ENCODE results near the gene SACS.
"Not testable (repeated sequence)": the region's sequence is repeated elsewhere in the genome, so short reads cannot be mapped to it uniquely, and the experiment has no call there.

SACS gene

GRCh38 chr13:23455401-23456185 is 22.1 kb upstream of the SACS start:
- no peak for DNase-seq (ENCODE audit: low read depth in 2 of 2, low spot score in 1 of 2)

GRCh38 chr13:23453132-23453531 is 19.6 kb upstream of the SACS start:
- DNase-seq (ENCODE audit: low read depth in 2 of 2, low spot score in 1 of 2): no peak

GRCh38 chr13:23450340-23451046 is 17.0 kb upstream of the SACS start:
- no peak for DNase-seq (ENCODE audit: low read depth in 2 of 2, low spot score in 1 of 2)

- no peak for DNase-seq (ENCODE audit: low read depth in 2 of 2, low spot score in 1 of 2)
Measured at GRCh38 chr13:23449398-23450162, 16.1 kb upstream of the SACS start.

GRCh38 chr13:23447927-23448326 is 14.4 kb upstream of the SACS start:
- no peak for DNase-seq (ENCODE audit: low read depth in 2 of 2, low spot score in 1 of 2)

GRCh38 chr13:23445794-23446193 is 12.3 kb upstream of the SACS start:
- no peak for DNase-seq (ENCODE audit: low read depth in 2 of 2, low spot score in 1 of 2)

GRCh38 chr13:23443878-23444277 is 10.4 kb upstream of the SACS start:
- no peak for DNase-seq (ENCODE audit: low read depth in 2 of 2, low spot score in 1 of 2)

GRCh38 chr13:23443110-23443509 is 9.6 kb upstream of the SACS start:
- DNase-seq (ENCODE audit: low read depth in 2 of 2, low spot score in 1 of 2): no peak

GRCh38 chr13:23440821-23441618 is 7.5 kb upstream of the SACS start:
- no peak for DNase-seq (ENCODE audit: low read depth in 2 of 2, low spot score in 1 of 2)

GRCh38 chr13:23440324-23440723 is 6.8 kb upstream of the SACS start:
- DNase-seq (ENCODE audit: low read depth in 2 of 2, low spot score in 1 of 2): not testable (repeated sequence)

- no peak for DNase-seq (ENCODE audit: low read depth in 2 of 2, low spot score in 1 of 2)
Measured at GRCh38 chr13:23437916-23438315, 4.4 kb upstream of the SACS start.

GRCh38 chr13:23436680-23437079 is 3.2 kb upstream of the SACS start:
- no peak for DNase-seq (ENCODE audit: low read depth in 2 of 2, low spot score in 1 of 2)

GRCh38 chr13:23434491-23434890 is 989 bp upstream of the SACS start:
- no peak for DNase-seq (ENCODE audit: low read depth in 2 of 2, low spot score in 1 of 2)

GRCh38 chr13:23432626-23433025 is 876 bp downstream of the SACS start:
- no peak for DNase-seq (ENCODE audit: low read depth in 2 of 2, low spot score in 1 of 2)

- no peak for DNase-seq (ENCODE audit: low read depth in 2 of 2, low spot score in 1 of 2)
Measured at GRCh38 chr13:23430664-23431063, 2.8 kb downstream of the SACS start.

GRCh38 chr13:23427881-23428528 is 5.5 kb downstream of the SACS start:
- DNase-seq (ENCODE audit: low read depth in 2 of 2, low spot score in 1 of 2): no peak

- DNase-seq (ENCODE audit: low read depth in 2 of 2, low spot score in 1 of 2): no peak
Measured at GRCh38 chr13:23427342-23427843, 6.1 kb downstream of the SACS start.

GRCh38 chr13:23421596-23421995 is 11.9 kb downstream of the SACS start:
- DNase-seq (ENCODE audit: low read depth in 2 of 2, low spot score in 1 of 2): no peak

GRCh38 chr13:23418776-23419683 is 14.5 kb downstream of the SACS start:
- no peak for DNase-seq (ENCODE audit: low read depth in 2 of 2, low spot score in 1 of 2)
